Measurements from ENCODE around the gene MED13L.

The MED13L gene

GRCh38 chr12:116276652-116277466 is 634 bp downstream of the MED13L start:
- DNase-seq (peak; percentile 69), ATAC-seq (peak; percentile 32)

- no peak for DNase-seq
- ATAC-seq, result no peak
These were observed 2.7 kb downstream of the MED13L start for GRCh38 chr12:116274551-116275375.

DNA sequence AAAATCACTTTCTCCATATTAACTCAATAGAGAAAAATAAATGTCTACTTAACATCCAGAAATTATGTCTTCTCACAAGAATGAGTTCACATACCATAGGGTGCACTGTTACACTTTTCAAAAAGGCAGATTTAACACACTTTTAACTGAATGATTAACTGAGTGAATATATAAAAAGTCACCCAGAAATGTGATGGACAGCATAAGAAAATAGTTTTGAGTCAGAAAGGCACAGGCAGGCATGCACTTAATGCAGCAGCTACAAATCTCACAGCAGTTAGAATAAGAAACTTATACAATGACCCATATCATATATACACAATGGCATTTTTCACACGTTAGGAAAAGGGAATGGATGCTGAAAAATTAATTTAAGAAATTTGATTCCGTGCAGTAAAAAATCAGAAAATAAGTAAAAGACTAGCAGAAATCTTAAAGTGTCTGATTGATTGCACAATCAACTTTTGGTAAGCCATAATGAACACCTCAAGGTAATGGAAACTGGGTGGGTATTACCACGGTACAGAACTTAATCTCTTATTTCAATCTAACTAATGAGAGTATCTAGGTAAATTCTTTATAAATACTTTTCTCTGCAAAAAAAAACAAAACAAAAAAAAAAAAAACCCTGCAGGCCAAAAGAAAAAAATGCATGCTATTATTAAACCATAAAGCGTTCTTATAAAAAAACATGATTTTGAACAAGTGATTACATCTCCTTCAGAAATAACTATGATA is 3.5 kb downstream of the MED13L start:
- ATAC-seq (no peak), DNase-seq (no peak)

DNA sequence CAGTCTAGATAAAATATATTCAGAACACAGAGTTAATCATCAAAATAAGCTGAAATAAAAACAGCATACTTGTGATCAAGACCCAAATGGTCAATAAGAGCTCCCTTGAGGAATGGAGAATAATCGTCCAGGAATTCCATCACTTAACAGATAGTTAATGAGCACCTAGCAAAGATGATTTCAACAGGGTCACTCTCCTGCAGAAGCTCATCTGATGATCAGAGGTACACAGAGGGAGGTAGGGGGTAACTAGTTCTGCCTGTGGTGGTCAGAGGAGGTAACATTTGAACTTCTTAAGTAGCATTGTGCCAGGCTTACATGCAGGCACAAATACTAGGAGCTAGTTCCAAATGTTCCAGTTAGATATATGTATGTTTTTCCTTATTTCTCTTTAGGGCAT is 9.5 kb downstream of the MED13L start:
- ATAC-seq, result no peak
- no peak for DNase-seq

- DNase-seq (no peak), ATAC-seq (no peak)
These were observed 10.7 kb downstream of the MED13L start for GRCh38 chr12:116266631-116267349.

- ATAC-seq (no peak), DNase-seq (no peak)
These were observed 11.3 kb downstream of the MED13L start for GRCh38 chr12:116266168-116266601.

DNA sequence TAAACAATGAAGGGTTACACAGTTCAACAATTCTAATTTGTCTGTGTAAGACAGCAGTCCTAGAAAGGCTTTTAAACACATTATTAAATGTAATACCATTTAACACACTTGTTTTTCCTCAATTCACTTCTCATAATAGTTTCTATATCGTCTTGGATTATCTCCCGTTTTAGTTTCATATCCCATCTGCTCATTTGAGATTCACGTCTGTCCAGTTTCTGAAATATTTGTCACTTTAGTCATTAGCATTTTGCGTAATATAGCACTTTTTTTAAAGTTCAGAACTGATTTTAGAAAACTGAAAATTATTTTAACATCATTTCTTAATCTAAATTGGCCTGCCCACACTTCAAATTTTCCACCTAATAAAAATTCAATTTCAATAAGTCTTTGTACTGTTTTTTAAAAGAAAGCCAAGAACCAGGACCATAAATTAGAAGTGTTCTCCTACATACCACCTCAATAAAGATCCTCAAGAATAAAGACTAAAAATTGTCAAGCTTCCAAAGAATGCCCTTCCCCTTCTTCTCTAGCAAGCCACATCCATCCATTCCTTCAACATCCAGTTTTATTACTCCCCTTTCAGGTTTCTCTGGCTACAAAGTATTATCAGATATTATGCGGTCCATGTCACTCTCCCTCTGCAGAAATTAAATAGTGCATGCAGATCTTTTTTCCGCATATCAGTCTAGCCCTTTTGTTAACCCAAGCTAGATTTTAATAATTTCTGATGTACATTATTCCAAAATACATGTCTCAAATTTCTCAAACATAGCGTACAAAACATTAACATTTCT is 11.9 kb downstream of the MED13L start:
- DNase-seq, result no peak
- no peak for ATAC-seq

DNA sequence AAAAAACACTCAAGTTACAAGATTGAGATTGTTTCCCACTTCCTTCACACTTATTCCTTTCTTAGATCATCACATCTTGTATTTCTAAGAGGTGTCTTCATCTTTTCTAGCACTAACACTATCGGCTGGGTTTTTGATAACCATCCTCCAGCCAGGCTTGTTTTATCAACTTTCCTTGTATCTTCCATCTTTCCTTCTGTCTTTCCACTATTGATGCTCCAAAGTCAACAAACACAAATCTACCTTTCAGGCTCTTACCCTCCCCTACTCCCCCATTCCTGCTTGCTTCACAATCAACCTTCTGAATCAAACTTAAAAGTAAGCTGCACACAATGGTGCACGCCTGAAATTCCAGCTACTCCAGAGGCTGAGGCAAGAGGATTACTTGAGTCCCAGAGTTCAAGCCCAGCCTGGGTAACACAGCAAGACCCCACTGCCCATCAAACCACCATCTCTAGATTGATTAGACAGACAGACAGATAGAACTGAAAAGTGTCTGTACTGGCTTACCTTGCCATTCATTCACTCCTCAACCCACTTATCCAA is 12.9 kb downstream of the MED13L start:
- no peak for DNase-seq
- ATAC-seq, result no peak

DNA sequence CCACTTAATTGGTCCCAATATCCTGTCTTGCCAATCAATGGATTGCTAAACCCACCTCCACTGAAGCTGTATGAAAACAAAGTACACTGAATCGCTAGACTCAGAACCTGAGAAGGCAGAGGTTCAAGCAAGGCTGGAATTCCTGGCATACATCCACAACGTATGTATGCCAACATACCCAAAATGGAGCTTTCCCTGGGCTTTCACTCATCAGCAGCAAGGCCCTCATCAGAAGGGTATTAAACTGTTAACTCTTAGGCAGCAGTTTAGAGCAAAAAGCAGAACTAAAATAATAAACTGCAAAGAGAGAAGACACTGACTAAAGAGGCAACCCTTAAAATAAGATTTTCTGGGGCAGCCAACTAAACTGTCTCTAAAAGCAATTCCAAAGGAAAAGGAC is 13.6 kb downstream of the MED13L start:
- ATAC-seq, result no peak
- DNase-seq, result no peak

DNA sequence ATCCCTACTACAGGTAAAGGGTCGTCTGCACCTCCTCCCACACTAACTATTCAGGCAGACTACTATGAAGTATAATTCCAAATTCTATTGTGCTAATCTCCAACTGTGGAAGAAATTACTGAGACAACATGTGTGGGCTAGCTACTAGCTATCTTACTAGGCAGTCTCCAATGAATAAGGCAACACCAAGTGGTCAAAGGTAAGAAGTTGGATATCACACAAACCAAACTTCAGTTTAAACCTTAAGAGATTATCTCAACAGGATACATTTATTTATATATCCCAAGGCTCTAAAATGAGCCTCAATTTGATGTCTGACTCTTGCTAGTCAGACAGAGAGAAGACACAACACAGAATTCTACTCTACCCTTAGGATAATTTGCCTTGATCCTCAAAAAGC is 14.1 kb downstream of the MED13L start:
- DNase-seq (no peak), ATAC-seq (no peak)

DNA sequence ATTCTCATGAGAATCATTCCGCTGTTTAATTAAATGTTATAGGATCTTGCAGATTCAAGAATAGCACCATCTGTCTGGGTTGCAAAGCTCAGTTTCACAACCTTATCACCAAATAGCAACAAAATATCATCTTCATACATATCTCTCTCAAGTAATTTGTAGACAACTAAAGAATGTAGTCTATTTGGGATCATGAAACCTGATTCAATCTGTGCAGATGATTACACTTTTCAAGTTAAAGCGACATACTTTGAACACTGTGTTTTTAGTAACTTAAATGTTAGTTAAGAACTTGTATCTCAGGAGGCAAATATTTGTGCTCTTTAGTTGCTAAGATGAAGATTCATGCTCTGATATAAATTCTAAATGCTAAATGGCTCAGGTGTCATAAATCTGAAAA is 14.8 kb downstream of the MED13L start:
- ATAC-seq (no peak), DNase-seq (no peak)

DNA sequence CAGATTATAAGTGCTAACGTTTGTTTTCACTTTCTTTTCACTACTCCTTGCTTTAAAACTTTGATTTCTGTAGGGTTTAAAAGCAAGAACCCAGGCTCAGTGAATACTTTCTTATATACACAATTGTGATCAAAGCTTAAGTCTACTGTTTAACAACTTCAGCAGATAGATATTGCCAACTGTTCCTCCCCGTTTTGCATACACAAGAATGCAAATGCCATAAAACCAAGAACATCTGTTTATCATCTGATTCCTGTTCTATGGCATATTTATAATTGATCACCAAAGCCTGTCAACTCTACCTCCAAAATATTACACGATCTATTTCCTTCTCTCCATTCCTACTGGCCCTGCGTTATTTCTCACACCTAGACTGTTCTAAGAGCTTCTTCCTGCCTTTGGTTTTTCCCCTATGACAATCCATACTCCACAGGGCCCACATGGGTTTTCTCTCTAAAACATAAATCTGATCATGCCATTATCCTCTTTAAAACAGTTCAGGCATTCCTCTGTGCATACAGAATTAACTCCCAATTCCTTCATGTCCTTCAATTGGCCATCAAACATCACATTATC is 15.9 kb downstream of the MED13L start:
- no peak for ATAC-seq
- DNase-seq, result no peak

GRCh38 chr12:116259800-116260577 is 17.5 kb downstream of the MED13L start:
- no peak for ATAC-seq
- DNase-seq, result no peak

- DNase-seq, result no peak
- no peak for ATAC-seq
These were observed 19.7 kb downstream of the MED13L start for GRCh38 chr12:116257826-116258225.

GRCh38 chr12:116257215-116257614 is 20.3 kb downstream of the MED13L start:
- no peak for ATAC-seq
- DNase-seq, result no peak

DNA sequence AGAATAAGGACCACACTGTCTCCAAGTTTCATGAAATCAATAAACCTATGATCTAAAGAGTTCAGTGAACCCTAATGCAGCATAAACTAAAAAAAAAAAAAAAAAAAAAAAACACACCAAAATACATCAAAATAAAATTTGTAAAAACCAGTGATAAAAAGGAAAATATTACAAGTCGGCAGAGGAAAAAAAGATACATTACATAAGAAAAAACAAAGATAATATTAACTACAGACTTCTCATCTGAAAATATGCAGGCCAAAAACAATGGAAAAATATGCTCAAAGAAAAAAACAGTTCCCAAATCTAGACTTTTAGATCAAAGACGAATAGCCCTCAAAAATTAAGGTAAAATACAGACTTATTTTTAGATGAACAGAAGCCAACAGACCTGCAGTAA is 27.6 kb downstream of the MED13L start:
- ATAC-seq, result no peak
- no peak for DNase-seq

- ATAC-seq (no peak), DNase-seq (no peak)
These were observed 28.6 kb downstream of the MED13L start for GRCh38 chr12:116248930-116249329.

- DNase-seq, result no peak
- ATAC-seq, result no peak
These were observed 29.1 kb downstream of the MED13L start for GRCh38 chr12:116248433-116248832.

- DNase-seq (no peak), ATAC-seq (peak; percentile 62)
These were observed 30.1 kb downstream of the MED13L start for GRCh38 chr12:116247377-116247776.

All from stimulated activated naive CD8-positive, alpha-beta T cell treated with anti-CD3 and anti-CD28 coated beads, Interleukin-15, Interleukin-2, amounts not matched to agents 100 U/mL and 50 U/mL, for 24 hours (primary cell).